ENCODE results near the gene RBBP5.

The RBBP5 gene

DNA sequence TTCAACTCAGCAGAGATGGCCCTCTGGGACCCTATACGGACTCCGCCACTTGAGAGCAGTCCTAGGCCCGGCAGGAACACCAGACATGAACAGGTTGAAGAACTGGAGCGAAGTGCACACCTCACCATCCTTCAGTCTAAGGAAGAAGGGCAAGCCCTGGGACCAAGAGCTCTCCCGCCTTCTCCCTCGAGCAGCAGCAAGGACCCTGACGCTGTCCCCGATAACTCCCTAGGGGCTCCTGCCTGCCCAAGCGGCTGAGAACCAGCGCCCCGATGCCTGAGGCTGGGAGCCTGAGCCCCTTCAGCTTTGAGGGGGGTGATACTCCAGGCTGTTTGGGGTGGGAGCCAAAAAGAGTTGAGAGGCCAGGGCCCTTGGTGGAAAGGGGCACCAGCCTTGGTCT lies 47.7 kb downstream of the RBBP5 start:
- DNase-seq (ENCODE audit: low read depth): no peak

DNA sequence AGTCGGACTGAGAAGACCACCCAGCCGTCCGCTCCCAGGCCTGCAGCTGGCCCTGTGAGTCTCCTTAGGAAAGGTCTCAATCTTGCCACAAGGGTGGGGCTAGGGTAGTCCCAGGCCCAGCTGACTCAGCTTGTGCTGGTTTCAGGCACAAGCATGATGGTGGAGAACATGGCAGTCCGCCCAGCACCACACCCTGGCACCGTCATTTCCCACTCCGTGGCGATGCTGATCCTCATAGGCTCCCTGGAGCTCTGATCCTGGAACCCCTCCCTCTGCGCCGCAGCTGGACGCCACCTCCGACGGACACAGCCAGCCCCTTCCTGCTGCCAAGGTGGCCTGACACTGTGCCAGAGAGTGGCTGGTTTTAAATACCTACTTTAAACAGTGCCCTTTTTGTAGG lies 48.3 kb downstream of the RBBP5 start:
- no peak for DNase-seq (ENCODE audit: low read depth)

DNA sequence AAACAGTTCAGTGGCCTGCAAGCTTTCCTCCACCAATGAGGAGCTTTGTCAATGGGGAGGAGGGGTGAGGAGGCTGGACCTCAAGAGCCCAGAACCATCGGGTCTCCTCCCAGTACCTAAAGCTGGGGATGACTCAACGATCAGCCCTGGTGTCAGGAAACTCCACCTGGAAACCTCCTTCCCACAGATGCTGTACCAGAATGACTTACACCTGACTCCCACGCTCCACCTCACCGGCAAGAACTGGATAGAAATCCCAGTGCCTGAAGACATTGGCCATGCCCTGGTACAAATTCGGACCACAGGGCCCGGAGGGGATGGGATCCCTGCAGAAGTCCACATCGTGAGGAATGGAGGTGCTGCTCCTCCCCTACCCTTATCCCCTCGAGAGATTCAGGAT lies 48.9 kb downstream of the RBBP5 start:
- no peak for DNase-seq (ENCODE audit: low read depth)

DNA sequence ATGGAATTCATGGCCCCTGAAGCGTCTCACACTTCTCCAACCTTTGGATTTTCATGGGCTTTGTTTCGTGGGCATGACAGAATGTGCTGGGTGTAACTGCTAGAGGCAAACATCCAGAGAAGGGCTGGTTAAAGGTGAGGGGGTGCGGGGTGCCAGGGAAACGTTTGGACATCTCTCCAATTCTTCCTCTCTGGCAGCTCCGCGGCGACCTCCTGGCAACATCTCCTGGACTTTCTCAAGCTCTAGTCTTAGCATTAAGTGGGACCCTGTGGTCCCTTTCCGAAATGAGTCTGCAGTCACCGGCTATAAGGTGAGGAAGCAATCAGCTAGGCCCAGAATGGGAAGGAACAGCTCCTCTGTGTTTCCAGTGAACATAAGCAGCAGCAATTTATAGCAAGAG lies 49.5 kb downstream of the RBBP5 start:
- no peak for DNase-seq (ENCODE audit: low read depth)

DNA sequence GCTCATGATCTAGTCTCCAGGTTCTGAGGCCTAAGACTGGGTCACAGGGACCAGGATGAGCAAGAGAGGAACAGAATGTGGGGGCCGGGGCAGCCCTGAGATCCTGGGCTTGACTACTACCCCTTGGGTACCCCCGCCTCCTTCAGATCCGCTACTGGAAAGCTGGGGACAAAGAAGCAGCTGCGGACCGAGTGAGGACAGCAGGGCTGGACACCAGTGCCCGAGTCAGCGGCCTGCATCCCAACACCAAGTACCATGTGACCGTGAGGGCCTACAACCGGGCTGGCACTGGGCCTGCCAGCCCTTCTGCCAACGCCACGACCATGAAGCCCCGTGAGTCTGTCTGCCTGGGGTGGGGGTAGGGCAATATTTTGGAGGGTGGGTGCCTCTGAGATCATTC lies 50.0 kb downstream of the RBBP5 start:
- no peak for DNase-seq (ENCODE audit: low read depth)

DNA sequence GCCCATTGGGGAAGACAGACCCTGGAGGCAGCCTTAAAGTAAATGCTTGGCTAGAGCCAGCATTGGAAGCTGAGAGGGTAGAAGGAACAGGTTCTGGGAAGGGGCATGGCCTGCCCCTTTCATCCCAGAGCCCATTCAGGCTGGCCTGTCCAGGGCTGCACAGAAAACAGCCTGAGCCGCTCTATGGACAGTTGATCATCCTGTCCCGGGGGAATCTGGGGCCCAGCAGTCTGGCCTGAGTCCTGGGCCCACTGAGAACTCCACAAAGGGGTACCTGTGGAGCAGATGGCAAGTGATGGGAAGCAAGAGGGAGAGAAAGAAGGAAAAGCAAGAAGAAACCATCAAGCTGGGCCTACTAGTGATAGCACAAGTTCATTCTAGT lies 50.8 kb downstream of the RBBP5 start:
- DNase-seq (ENCODE audit: low read depth): no peak

DNA sequence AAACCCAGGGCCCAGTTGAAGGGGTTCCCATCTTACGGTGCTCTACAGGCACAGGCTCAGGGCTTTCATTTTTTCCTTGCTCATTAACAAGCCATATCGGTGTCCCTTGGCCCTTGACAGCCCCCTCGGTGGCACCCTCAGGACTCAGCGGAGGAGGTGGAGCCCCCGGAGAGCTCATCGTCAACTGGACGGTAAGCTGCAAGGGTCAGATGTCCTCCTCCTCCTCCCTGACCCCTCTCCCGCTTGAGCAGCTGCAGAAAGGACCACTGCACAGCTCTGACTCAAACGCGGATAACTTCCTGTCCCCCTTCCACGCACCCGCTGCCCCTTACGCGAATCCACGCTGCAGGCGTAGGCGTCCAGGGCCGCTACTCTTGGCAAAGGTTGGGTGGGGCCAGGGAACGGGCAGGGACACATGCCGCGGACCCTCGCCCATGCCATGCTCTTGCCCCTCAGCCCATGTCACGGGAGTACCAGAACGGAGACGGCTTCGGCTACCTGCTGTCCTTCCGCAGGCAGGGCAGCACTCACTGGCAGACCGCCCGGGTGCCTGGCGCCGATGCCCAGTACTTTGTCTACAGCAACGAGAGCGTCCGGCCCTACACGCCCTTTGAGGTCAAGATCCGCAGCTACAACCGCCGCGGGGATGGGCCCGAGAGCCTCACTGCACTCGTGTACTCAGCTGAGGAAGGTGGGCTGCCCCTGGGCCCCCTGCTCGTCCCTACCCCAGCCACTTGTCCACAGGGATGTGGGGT lies 52.2 kb downstream of the RBBP5 start:
- no peak for DNase-seq (ENCODE audit: low read depth)

DNA sequence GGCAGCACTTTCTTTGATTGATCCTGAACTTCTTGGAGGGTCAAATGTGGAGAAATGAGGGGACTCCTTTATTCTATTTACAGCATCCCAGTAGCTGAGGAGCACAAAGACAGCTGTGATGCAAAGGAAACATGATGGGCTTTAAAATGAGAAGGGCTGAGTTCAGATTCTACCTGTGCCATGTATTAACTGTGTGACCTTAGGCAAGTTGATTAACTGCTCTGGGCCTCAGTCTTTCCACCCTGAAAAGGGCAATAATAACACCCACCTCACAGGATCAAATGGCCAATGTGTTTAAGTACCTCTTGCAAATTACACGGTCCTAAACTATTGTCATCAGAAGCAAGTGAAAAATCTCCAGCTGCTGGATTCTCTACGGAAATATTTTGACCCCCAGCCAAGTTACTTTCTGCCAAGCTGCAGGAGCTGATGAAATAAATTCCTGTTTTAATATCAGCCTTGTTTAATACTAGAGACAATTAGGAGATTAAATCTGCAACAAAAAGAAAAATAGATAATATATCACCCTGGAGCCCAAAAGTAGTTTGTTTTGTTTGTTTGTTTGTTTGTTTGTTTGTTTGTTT lies 53.2 kb downstream of the RBBP5 start:
- no peak for DNase-seq (ENCODE audit: low read depth)

DNA sequence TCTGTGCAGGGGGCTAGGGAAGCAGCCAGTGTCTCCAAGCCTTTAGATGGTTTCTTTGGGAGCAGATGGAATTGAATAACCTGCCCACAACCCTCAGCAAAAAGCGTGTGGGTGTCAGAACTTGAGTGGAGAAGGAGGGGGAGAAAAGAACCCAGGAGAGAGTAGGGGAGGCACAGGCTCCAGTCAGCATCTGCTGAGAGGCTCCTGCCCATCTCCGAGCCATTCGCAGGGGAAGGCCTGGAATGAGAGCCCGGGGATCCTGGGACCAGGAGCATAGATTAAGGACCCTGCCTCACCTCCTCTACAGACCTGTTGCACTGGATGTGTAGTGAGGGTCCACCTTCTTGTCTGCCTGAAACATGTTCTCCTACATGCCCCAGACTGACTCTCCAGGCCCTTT lies 53.8 kb downstream of the RBBP5 start:
- DNase-seq (ENCODE audit: low read depth): no peak

DNA sequence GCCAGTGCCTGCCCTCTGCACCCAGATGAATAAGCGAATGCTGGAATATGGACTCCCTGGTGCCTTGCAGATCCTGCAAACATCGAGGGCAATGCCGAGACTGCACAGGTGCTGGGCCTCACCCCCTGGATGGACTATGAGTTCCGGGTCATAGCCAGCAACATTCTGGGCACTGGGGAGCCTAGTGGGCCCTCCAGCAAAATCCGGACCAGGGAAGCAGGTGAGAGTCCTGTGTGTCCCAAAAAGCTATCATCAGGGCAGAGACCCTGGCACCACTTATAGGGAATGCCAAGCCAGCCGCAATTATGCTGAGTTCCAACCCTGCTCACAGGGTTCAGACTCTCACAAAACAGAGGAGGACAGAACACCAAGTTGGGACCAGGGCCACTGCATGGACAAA lies 54.7 kb downstream of the RBBP5 start:
- no peak for DNase-seq (ENCODE audit: low read depth)

DNA sequence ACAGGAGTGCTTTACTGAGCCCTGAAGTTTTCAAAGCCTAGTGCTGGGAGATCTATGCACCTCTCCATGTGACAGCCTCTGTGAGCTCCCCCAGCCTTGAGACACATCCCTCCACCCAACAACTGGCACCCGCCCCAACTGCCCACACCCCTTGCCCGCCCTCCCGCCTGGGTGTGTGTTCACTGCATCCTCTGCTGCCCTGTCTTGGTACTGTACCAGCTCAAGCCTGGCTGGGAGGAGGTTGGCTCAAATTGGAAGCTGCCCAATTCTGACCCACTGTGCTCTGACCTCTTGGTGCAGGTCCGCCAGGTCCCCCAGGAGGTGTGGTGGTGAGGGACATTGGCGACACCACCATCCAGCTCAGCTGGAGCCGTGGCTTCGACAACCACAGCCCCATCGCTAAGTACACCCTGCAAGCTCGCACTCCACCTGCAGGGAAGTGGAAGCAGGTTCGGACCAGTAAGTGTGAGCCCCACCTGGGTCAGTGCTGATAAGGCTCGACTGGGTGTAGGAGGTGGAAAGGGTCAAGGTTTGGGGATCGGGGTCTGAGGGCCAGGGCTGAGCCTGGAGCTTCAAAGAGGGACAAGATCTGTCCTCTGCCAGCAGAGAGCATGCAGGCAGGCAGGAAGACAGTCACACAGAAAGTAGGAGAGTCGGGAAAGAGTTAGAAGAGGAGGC lies 55.5 kb downstream of the RBBP5 start:
- DNase-seq (ENCODE audit: low read depth): no peak

DNA sequence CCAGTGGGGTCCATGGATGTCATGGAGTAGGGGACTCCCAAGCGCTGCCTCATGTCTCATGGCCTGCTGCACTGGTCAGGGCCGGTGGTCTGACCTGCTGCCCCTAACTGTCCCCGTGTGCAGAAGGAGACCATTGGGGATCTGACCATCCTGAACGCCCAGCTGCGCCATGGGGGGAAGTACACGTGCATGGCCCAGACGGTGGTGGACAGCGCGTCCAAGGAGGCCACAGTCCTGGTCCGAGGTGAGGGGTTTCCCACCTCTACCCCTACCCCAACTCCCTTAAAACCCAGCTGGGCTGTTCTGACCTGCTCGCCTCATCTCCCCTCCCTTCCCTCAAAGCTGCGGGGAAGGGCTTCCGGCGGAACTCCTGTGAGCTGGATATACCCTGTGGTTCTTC lies 56.1 kb downstream of the RBBP5 start:
- DNase-seq (ENCODE audit: low read depth): no peak

DNA sequence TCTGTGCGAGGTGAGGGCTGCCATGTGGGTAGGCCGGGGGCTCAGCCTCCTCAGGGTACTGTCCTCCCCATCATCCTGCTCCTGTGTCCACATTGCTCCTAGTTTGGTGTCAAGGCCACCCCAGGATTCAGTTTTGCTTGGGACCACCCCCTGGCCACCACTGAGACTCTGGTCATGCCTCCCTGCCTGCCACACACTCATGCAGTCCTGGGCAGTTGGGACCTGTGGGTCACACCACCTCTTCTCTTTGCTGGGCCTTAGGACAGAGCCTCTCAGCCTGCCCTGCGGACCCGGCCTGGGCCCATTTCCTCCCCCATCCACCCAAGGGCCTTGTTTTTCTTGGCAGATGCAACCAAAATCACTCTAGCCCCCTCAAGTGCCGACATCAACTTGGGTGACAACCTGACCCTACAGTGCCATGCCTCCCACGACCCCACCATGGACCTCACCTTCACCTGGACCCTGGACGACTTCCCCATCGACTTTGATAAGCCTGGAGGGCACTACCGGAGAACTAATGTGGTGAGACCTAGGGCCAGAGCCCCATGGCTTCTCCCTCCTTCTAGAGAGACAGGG lies 56.9 kb downstream of the RBBP5 start:
- no peak for DNase-seq (ENCODE audit: low read depth)

DNA sequence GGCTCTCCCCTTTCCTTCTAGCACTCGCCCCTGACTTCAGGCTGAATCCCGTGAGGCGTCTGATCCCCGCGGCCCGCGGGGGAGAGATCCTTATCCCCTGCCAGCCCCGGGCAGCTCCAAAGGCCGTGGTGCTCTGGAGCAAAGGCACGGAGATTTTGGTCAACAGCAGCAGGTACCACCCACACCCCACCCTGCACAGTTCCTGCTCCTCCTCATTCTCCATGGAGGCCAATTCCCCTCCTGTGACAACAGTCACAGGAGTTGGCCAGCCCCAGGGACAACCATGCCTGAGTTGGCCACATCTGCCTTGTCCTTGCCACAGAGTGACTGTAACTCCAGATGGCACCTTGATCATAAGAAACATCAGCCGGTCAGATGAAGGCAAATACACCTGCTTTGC lies 57.5 kb downstream of the RBBP5 start:
- DNase-seq (ENCODE audit: low read depth): no peak

DNA sequence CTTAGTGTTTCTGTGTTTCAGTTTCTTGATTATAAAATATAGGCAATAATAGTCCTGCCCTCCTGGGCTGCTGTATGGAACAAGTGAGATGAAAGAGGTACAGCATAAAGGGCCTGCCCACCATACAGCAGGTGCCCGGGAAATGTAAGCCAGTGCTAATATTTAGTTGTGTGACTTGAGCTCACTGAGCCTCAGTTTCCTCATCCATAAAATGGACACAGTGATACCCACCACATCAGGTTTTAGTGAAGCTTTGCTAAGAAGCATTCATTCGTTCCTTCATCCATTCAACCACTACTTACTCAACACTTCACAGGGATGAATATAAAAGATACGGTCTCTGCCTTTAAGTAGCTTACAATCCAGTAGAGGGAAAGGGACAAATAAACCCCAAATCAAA lies 58.9 kb downstream of the RBBP5 start:
- DNase-seq (ENCODE audit: low read depth): no peak

DNA sequence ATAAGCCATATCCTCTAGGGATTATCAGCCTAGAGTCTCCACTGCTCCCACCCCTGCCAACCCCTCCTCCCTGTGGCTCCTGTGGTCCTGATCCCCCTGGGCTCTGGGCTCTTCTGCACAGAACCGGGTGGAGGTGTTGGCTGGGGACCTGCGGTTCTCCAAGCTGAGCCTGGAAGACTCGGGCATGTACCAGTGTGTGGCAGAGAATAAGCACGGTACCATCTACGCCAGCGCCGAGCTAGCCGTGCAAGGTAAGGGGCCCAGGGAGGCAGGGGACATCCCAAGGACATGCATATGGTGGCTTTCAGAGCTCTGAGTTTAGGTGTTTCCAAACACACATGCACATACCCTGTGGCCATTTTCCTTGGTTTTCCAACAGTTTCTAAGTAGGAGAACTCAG lies 59.5 kb downstream of the RBBP5 start:
- no peak for DNase-seq (ENCODE audit: low read depth)

DNA sequence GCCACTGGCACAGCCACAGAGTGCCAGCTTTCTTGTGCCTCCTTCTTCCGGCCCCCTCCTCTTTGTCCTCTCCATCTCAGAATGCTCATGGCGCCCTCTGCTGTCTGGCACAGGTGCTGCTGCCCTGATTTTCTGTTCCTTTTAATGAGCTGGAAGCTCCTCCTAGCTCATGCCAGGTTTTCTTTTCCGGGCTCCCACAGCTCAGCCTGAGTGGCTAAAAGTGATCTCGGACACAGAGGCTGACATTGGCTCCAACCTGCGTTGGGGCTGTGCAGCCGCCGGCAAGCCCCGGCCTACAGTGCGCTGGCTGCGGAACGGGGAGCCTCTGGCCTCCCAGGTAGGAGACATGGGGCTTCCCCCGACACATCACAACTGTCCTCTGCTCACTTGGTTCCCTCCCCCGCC lies 60.1 kb downstream of the RBBP5 start:
- DNase-seq (ENCODE audit: low read depth): no peak

DNA sequence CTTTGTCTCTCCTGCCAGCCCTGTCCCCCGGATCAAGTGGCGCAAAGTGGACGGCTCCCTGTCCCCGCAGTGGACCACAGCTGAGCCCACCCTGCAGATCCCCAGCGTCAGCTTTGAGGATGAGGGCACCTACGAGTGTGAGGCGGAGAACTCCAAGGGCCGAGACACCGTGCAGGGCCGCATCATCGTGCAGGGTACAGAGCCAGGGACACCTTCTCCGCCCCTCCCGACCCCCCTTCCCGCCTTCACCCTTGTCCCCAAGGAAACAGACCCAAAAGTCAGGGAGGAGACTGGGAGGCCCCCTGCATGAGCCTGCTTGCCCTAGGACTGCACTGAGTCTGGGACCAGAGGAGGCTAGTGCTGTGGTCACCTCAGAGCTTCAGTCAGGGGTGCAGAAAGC lies 60.6 kb downstream of the RBBP5 start:
- no peak for DNase-seq (ENCODE audit: low read depth)

DNA sequence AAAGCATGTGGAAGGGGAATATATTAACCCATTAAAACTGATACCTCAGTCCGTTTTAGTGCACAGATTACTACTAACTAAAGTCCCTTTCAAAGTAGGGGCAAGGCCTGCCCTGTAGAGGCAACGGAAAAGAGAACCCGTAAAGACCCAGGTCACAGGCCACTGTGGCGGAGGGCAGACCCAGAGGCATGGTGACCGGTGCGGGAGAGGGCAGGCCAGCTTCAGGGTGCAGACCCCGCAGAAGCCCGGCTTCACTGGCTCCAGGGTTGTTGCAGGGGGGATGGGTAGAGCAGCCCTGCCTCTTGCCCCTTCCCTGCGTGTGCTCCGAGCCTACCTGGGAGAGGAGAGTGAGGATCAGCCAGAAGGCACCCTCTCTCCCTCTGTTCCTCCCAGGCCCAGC lies 61.0 kb downstream of the RBBP5 start:
- DNase-seq (ENCODE audit: low read depth): no peak

DNA sequence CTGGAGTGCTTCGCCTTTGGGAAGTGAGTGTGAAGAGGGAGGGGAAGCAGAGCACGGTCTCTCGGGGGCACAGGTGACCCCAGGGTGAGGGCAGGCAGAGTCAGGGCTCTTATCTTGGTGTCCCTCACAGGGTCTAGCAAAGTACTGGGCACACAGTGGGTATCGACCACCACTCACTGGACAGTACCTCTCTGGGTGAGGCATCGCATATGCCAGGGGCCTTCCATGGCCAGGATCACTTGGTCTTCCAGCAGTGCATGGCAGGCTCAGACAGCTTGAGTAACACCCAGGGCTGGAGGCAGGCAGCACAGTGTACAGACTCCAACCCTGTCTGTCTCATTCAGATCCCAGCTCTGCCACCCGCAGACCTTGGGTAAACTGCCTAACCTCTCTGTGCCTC lies 62.1 kb downstream of the RBBP5 start:
- DNase-seq (ENCODE audit: low read depth): no peak

DNA sequence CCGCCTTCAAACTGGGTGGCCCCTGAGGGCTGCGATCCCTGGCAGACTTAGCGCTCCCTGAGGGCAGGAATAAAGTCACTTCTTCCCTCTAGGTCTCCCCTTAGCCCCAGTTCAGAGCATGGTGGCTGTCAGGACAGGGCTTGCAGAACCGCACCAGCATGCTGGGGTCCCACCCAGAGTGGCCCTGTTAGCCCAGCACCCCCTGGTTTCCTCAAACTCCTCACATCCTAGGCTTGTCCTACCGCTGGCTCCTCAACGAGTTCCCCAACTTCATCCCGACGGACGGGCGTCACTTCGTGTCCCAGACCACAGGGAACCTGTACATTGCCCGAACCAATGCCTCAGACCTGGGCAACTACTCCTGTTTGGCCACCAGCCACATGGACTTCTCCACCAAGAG lies 62.9 kb downstream of the RBBP5 start:
- no peak for DNase-seq (ENCODE audit: low read depth)

DNA sequence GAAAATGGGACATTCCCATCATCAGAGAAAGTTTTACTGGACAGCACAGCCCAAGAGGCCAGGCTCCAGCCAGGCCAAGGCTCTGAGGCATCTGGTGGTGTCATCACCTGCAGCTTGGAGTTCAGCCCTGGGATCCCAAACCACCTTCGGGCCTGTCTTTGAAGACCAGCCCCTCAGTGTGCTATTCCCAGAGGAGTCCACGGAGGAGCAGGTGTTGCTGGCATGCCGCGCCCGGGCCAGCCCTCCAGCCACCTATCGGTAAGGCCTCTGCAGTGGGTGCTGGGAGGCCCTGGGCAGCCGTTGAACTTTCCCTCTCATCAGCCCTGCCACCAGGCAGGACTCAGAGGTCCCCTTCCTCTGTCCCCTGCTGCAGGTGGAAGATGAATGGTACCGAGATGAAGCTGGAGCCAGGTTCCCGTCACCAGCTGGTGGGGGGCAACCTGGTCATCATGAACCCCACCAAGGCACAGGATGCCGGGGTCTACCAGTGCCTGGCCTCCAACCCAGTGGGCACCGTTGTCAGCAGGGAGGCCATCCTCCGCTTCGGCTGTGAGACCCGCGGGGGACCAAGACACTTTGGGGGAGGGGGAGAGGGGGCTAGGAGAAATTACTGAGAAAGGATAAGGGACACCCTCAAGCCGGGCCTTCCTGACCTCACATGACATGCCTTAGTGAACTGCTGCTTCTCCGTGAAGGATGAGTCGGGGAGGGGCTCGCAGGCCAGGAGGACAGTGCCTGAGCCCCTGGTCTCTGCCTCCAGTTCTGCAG lies 63.8 kb downstream of the RBBP5 start:
- DNase-seq (ENCODE audit: low read depth): no peak

Data from stromal cell of bone marrow (primary cell).